ENCODE results near the gene TFF3. TPM values are rescaled to one million over a fixed set of nuclear protein-coding genes. Genes with fewer than 3 reads are reported as not detected.

TFF3 gene
- total and polyA plus RNA-seq, 7 donors: 0.92 to 3.3 (median 2.1) TPM

DNA sequence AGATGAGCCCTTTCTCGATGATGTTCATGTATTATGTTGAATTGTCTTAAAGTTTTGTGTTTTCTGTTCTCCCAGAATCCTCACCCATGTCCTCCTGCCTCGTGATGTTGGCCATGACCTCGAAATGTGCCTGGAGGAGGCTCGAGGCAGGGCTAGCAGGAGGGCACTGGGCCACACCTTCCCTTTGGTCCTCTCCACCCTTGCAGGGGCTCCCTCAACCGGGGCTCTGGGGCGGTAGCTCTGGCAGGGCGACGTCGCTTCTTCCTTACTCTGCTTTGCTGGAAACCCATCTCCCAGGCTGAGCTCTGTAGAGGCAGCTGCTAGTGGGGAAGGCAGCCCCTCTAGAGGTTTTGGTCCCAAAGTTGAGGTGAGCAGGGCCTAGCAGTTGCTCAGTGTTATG is 14.3 kb downstream of the TFF3 start:
- peaks cover 5% of the 10 kb centered on the region for H3K4me1 ChIP-seq
- 81 to 89% (median 88%) methylated on average over 9 of the region's 9 CpGs for WGBS, 3 donors
- TF ChIP-seq, protein P1, sequence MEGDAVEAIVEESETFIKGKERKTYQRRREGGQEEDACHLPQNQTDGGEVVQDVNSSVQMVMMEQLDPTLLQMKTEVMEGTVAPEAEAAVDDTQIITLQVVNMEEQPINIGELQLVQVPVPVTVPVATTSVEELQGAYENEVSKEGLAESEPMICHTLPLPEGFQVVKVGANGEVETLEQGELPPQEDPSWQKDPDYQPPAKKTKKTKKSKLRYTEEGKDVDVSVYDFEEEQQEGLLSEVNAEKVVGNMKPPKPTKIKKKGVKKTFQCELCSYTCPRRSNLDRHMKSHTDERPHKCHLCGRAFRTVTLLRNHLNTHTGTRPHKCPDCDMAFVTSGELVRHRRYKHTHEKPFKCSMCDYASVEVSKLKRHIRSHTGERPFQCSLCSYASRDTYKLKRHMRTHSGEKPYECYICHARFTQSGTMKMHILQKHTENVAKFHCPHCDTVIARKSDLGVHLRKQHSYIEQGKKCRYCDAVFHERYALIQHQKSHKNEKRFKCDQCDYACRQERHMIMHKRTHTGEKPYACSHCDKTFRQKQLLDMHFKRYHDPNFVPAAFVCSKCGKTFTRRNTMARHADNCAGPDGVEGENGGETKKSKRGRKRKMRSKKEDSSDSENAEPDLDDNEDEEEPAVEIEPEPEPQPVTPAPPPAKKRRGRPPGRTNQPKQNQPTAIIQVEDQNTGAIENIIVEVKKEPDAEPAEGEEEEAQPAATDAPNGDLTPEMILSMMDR (IDR thresholded peaks at IDR 0.05): no peak
- ATAC-seq (no peak), DNase-seq (no peak)
- no peaks in the 10 kb centered on the region for H3K9me3 ChIP-seq
- peaks cover 0 to 24% of the 10 kb centered on the region in 2 donors for H3K36me3 ChIP-seq (ENCODE audit: insufficient read depth in 1 of 2, low read depth in 1 of 2)
- H3K4me3 ChIP-seq: no peak overlapping the region
- peaks cover 0 to 4% (median 0%) of the 10 kb centered on the region in 3 donors for H3K27me3 ChIP-seq (ENCODE audit: insufficient read depth in 3 of 3, low read length in 2 of 3)
- intact Hi-C loops (cut with DNase I): no loop called here
- H3K27ac ChIP-seq: peak overlapping the region; percentile 55

- intact Hi-C loops (cut with DNase I): no loop called here
- no peak for DNase-seq
- no peak for ATAC-seq
- Histone ChIP-seq H3K36me3 (ENCODE audit: insufficient read depth in 1 of 2, low read depth in 1 of 2) (peaks cover 0 to 30% of the 10 kb centered on the region in 2 donors), H3K9me3 (no peaks in the 10 kb centered on the region), H3K4me3 (no peak overlapping the region), H3K27me3 (ENCODE audit: insufficient read depth in 3 of 3, low read length in 2 of 3) (no peaks in the 10 kb centered on the region), H3K4me1 (peaks cover 5% of the 10 kb centered on the region), H3K27ac (no peak overlapping the region)
- TF ChIP-seq, protein P1 (IDR thresholded peaks at IDR 0.05): no peak
- 78 to 85% (median 85%) methylated on average over 7 of the region's 7 CpGs for WGBS, 3 donors
These were observed 15.1 kb downstream of the TFF3 start for GRCh38 chr21:42300045-42300583.

GRCh38 chr21:42299324-42300044 is 15.7 kb downstream of the TFF3 start:
- intact Hi-C loops (cut with DNase I): no loop called here
- Histone ChIP-seq H3K36me3 (ENCODE audit: insufficient read depth in 1 of 2, low read depth in 1 of 2) (peaks cover 0 to 35% of the 10 kb centered on the region in 2 donors), H3K4me3 (no peak overlapping the region), H3K9me3 (no peaks in the 10 kb centered on the region), H3K4me1 (peaks cover 5% of the 10 kb centered on the region), H3K27me3 (ENCODE audit: insufficient read depth in 3 of 3, low read length in 2 of 3) (no peaks in the 10 kb centered on the region), H3K27ac (peak overlapping the region; percentile 58)
- DNase-seq (peak in 1 of 2 donors; percentile 72), ATAC-seq (peak in 2 of 4 donors; percentile 18 to 45)
- 66 to 75% (median 68%) methylated on average over 19 to 20 of the region's 20 CpGs for WGBS, 3 donors
- TF ChIP-seq, protein P1 (IDR thresholded peaks at IDR 0.05): no peak

GRCh38 chr21:42298657-42299056 is 16.6 kb downstream of the TFF3 start:
- TF ChIP-seq, protein P1 (IDR thresholded peaks at IDR 0.05): no peak
- DNase-seq (no peak), ATAC-seq (no peak)
- 83 to 85% (median 83%) methylated on average over 5 of the region's 5 CpGs for WGBS, 3 donors
- no peak overlapping the region for H3K4me3 ChIP-seq
- H3K4me1 ChIP-seq: peaks cover 5% of the 10 kb centered on the region
- no peaks in the 10 kb centered on the region for H3K9me3 ChIP-seq
- no peak overlapping the region for H3K27ac ChIP-seq
- peaks cover 0 to 41% of the 10 kb centered on the region in 2 donors for H3K36me3 ChIP-seq (ENCODE audit: insufficient read depth in 1 of 2, low read depth in 1 of 2)
- intact Hi-C loops (cut with DNase I): no loop called here
- H3K27me3 ChIP-seq (ENCODE audit: insufficient read depth in 3 of 3, low read length in 2 of 3): peaks cover 0 to under 1% (median 0%) of the 10 kb centered on the region in 3 donors
